ENCODE measurements around the gene TFEB. TPM values are rescaled to one million over a fixed set of nuclear protein-coding genes. Genes with fewer than 3 reads are reported as not detected.

TFEB gene
- total and polyA plus RNA-seq, 2 of the 8 experiments (the other 6 are each of a cell fraction or from before 2014, with no cell fraction given): 2.3 to 6.7 TPM

DNA sequence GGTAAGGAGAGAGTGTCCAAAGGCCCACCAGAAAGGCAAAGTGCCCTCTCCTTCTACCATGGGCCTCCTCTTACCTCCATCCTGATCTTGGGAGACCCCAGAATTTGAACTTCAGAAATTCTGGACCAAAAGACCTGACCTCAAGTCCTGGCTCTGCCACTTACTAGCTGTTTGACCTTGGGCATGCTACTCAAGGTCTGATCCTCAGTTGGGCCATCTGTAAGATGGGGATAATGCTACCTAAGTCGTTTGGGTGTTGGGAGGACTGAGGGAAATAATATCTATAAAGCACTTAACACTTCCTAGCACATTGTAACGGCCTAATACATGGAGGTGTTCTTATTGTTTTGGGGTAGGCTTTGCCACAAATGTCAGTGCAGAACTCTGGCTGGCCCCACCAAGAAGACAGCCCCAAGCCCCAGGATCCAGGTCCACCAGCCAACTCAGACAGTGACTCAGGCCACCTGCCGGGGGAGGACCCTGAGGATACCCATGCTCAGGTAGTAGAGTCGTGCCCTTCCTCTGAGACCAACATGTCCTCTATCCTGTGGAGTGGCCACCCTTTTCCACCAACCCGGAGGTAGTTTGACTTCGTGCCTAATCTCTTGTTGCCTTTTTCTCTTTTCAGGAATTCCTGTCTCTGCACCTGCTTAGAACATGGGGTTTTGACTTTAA, 47.8 kb upstream of the TFEB start:
- peaks cover 2 to 39% (median 25%) of the 10 kb centered on the region in 4 experiments for H3K27me3 ChIP-seq (replicated peaks in 1 of 4; ENCODE audit: control insufficient read depth in 3 of 4, extremely low read depth in 1 of 4, insufficient read depth in 3 of 4, low read length in 3 of 4)
- FAIRE-seq: no peak
- peaks cover 0 to 8% of the 10 kb centered on the region in 2 experiments for H4K20me1 ChIP-seq (replicated peaks in 1 of 2; ENCODE audit: control insufficient read depth in 1 of 2, insufficient read depth in 2 of 2, low read length in 2 of 2)
- H3K4ac ChIP-seq (replicated peaks; ENCODE audit: insufficient read length, low read depth, low read length): no peak overlapping the region
- H2BK12ac ChIP-seq (ENCODE audit: low read depth, low read length): no peak overlapping the region
- H3K23me2 ChIP-seq (ENCODE audit: low read depth, low read length): peaks cover 20% of the 10 kb centered on the region
- H3K9ac ChIP-seq (replicated peaks in 1 of 4; ENCODE audit: extremely low read depth in 1 of 4, low read depth in 3 of 4, low read length in 3 of 4): no peak overlapping the region
- H2AK5ac ChIP-seq (ENCODE audit: low read depth, low read length): no peak overlapping the region
- no peak overlapping the region for H4K91ac ChIP-seq (replicated peaks; ENCODE audit: insufficient read length, low read length)
- TF ChIP-seq TAF7 (optimal IDR thresholded peaks at IDR 0.05; ENCODE audit: borderline replicate concordance, low read depth, low read length) (no peak), SUZ12 (IDR thresholded peaks at IDR 0.05; ENCODE audit: low read length) (no peak), ASH2L (IDR thresholded peaks at IDR 0.05; ENCODE audit: low read length) (no peak), SP2 (IDR thresholded peaks at IDR 0.05; ENCODE audit: low read length) (no peak), RXRA (IDR thresholded peaks at IDR 0.05; ENCODE audit: insufficient read depth, low read depth, low read length) (no peak), RAD21 (IDR thresholded peaks at IDR 0.05 in 1 of 2, conservative IDR thresholded peaks at IDR 0.05 in 1 of 2; ENCODE audit: low read depth in 2 of 2, low read length in 2 of 2) (no peak), YY1 (IDR thresholded peaks at IDR 0.05; ENCODE audit: low read depth, low read length) (no peak)
- WGBS, 2 experiments (ENCODE audit: extremely low coverage in 1 of 2, insufficient coverage in 1 of 2, insufficient read length in 1 of 2, insufficient replicate concordance in 2 of 2, low coverage in 1 of 2, low lambda C conversion rate in 2 of 2, missing lambda C conversion rate in 1 of 2): 77% methylated on average over 6 of the region's 6 CpGs; no CpG with 5 or more reads in 1 of the 2 experiments
- no peak overlapping the region for H2BK120ac ChIP-seq (replicated peaks; ENCODE audit: low read depth, low read length)
- CTCF ChIA-PET (ENCODE audit: partially characterized antibody): interaction anchor here (0.9 to 5.1 kb wide), 10 partner anchors 45 to 415 kb away, joined by 3 to 108 read pairs (median 4); partner anchors contain the start of gene TAF8
- H3K18ac ChIP-seq (ENCODE audit: extremely low read depth, low read length): no peak overlapping the region
- POLR2A ChIA-PET (ENCODE audit: partially characterized antibody): interaction anchor here (1.0 to 1.9 kb wide), 4 partner anchors 138 to 267 kb away, joined by 3 to 6 read pairs (median 4); partner anchors contain the start of genes BYSL, MED20 and TAF8
- no peak overlapping the region for H3K14ac ChIP-seq (ENCODE audit: insufficient read length)
- H3K79me2 ChIP-seq (ENCODE audit: control insufficient read depth in 1 of 2, insufficient read depth in 2 of 2, low read length in 2 of 2): peaks cover 0 to 5% of the 10 kb centered on the region in 2 experiments; a peak in 3 of 4 replicates
- H3K4me2 ChIP-seq (ENCODE audit: insufficient read depth in 1 of 2, low read depth in 2 of 2, low read length in 2 of 2): no peak overlapping the region
- H2BK15ac ChIP-seq (ENCODE audit: low read length): no peak overlapping the region
- H2BK20ac ChIP-seq (ENCODE audit: low read length): no peak overlapping the region
- no peaks in the 10 kb centered on the region for H3K36me3 ChIP-seq (ENCODE audit: control insufficient read depth in 2 of 4, insufficient read depth in 4 of 4, low read length in 3 of 4)
- H2BK5ac ChIP-seq (ENCODE audit: low read depth, low read length): no peak overlapping the region
- no peak overlapping the region for H3K27ac ChIP-seq (ENCODE audit: low read depth, low read length)
- no peak overlapping the region for H3K4me3 ChIP-seq (ENCODE audit: extremely low read depth in 1 of 4, insufficient read depth in 2 of 4, low read depth in 3 of 4, low read length in 4 of 4)
- H3K9me3 ChIP-seq (ENCODE audit: insufficient read depth in 2 of 2, low read depth in 1 of 2, low read length in 1 of 2): no peaks in the 10 kb centered on the region
- no peak for DNase-seq (ENCODE audit: low read depth in 1 of 2, low spot score in 2 of 2)
- no peak overlapping the region for H3K56ac ChIP-seq (replicated peaks; ENCODE audit: insufficient read length, low read depth, low read length)
- H4K5ac ChIP-seq (ENCODE audit: insufficient read length, low read depth, low read length): no peak overlapping the region
- peaks cover 4 to 10% (median 7%) of the 10 kb centered on the region in 4 experiments; a peak in 6 of 7 replicates for H3K4me1 ChIP-seq (replicated peaks in 1 of 4; ENCODE audit: control insufficient read depth in 3 of 4, insufficient read depth in 4 of 4, low read length in 3 of 4)
- H3K79me1 ChIP-seq (ENCODE audit: low read depth, low read length): peaks cover 2% of the 10 kb centered on the region; the same call in 1 of the 2 replicates
- H4K8ac ChIP-seq (ENCODE audit: extremely low read depth, insufficient read depth, low read length): no peak overlapping the region
- no peak overlapping the region for H3K23ac ChIP-seq (ENCODE audit: insufficient read length)
- H2AFZ ChIP-seq (ENCODE audit: low read length): no peak overlapping the region
